GM12801 (cell line): Measurements from ENCODE around the gene LONRF2.

Experiments used
- TF ChIP-seq, protein P1 (sequence below): IDR thresholded peaks from one replicate; pipeline ENCODE4 v1.5.1; 2011; ENCODE audit warnings: control low read depth; ENCODE audit not compliant: insufficient read length; ENCODE audit errors: extremely low read depth

The LONRF2 gene

GRCh38 chr2:100264651-100265050 is 57.6 kb downstream of the LONRF2 start:
- TF ChIP-seq, protein P1, sequence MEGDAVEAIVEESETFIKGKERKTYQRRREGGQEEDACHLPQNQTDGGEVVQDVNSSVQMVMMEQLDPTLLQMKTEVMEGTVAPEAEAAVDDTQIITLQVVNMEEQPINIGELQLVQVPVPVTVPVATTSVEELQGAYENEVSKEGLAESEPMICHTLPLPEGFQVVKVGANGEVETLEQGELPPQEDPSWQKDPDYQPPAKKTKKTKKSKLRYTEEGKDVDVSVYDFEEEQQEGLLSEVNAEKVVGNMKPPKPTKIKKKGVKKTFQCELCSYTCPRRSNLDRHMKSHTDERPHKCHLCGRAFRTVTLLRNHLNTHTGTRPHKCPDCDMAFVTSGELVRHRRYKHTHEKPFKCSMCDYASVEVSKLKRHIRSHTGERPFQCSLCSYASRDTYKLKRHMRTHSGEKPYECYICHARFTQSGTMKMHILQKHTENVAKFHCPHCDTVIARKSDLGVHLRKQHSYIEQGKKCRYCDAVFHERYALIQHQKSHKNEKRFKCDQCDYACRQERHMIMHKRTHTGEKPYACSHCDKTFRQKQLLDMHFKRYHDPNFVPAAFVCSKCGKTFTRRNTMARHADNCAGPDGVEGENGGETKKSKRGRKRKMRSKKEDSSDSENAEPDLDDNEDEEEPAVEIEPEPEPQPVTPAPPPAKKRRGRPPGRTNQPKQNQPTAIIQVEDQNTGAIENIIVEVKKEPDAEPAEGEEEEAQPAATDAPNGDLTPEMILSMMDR: no peak

DNA sequence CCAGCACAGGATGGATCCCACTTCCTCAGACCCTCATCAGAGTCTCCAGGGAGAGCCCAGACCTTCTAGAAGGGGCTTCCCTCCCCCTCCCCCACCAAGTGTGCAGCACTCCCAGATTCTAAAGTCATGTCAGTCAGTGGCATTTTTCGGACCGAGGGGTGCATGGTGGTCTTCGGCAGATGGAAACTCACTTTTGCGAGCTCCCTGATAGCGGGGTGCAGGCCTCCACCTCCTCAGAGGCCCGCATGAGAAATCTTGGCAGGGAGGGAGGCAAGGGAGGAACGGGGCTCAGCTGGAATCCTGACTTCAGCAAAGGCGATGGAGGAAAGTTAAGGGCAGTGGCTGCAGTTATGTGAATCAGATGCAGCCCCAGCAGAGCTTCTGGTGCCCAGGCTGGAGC is 58.2 kb downstream of the LONRF2 start:
- TF ChIP-seq, protein P1: no peak

DNA sequence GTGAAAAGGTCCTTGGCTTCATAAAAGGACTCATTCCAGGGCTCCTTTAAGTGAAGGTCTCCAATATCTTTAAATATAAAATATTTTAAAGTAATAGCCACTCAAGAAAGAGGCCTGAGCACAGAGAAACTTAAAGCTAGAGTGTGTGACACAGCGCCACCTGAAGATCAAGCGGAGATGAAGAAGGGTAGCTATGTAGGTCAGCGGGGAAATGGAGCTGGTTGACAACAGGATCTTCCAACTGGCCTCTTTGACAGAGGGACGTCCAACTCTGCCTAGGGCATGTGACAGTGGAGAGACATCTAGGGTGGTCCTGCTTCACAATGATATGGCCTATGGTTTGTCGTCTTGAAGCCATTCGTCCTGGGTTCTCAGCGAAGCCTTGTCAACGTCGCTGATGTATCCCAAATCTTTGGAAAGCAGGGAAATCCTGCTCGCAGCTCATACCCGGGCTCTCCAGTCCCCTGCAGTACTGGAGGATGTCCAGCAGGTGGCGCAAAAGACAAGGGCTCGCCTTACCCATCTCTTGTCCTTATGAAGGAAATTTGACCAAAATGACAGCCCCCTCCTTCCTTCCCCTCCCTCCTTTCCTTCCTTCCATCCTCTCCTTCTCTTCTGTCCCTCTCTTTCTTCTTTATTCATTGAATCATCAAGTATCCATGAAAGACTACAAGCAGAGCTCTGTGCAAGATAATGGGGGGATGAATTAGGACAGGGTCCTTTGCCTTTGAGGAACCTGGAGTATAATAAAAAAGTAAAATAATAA is 59.6 kb downstream of the LONRF2 start:
- TF ChIP-seq, protein P1: no peak

GRCh38 chr2:100262046-100262445 is 60.3 kb downstream of the LONRF2 start:
- TF ChIP-seq, protein P1: no peak

- TF ChIP-seq, protein P1: no peak
Observed at GRCh38 chr2:100260712-100261620, 61.3 kb downstream of the LONRF2 start.

DNA sequence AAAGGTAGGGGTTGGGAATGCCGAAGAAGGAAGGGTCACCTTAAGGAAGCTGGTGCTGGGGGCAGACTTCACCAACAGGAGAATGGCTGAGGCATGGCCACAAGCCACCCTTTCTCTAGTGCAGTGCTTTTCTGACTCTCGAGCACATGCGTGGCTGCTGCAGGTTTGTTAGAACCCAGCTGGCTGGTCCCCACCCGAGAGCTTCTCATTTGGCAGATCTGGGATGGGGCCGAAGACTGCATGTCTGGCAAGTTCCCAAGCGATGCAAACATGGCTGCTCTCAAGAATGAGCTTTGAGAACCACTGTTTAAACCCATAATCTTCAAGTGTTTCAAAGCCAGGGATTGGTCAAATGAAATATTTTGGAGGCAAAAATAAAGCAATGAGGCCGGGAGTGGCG is 63.2 kb downstream of the LONRF2 start:
- TF ChIP-seq, protein P1: no peak

DNA sequence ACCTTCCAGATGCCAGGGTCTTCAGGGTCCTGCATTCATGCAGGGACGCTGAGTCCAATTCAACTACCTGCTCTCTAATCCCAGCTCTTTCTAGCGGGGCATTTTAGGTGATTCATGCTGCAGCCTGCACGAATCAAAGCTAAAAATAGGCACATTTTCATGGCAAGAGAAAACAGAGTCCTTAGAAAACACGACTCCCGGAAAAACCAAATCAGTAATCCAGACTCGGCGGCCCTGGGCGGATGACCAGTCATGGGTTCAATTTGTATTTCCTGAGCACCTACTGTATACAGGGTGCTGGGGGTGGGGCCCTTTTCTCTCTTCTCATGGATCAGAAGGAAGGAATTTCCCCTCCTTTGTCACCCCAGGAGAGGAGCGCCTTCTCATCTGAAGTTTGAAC is 64.4 kb downstream of the LONRF2 start:
- TF ChIP-seq, protein P1: no peak
